SK-N-SH treated with all-trans-retinoic acid at 6 μM for 48 hours (cell line): ENCODE measurements around the gene KDM4B.

ENCODE experiments used
- ARNTL ChIP-seq: fragments of 450-650 bp; formaldehyde crosslinking; IDR thresholded peaks from 2 replicates; pipeline ENCODE4 v1.5.0; 2020; ENCODE audit warnings: low read depth, mild to moderate bottlenecking, moderate library complexity, borderline replicate concordance
- CREB5 ChIP-seq: fragments of 250-450 bp; sonication (Bioruptor Pico); IDR thresholded peaks from 2 replicates; pipeline ENCODE4 v1.5.1; 2020; ENCODE audit warnings: low read depth, mild to moderate bottlenecking, moderate library complexity
- ESRRG ChIP-seq: fragments of 250-450 bp; sonication (Bioruptor Pico); IDR thresholded peaks from 2 replicates; pipeline ENCODE4 v1.6.1; 2021; ENCODE audit warnings: mild to moderate bottlenecking
- ISL1 ChIP-seq: fragments of 250-450 bp; sonication (Bioruptor Pico); IDR thresholded peaks from 2 replicates; pipeline ENCODE4 v2.1.2; 2022; ENCODE audit warnings: mild to moderate bottlenecking, moderate library complexity
- ZFP3 ChIP-seq: fragments of 250-450 bp; sonication (Bioruptor Pico); IDR thresholded peaks from 2 replicates; pipeline ENCODE4 v1.5.0; 2020; ENCODE audit warnings: mild to moderate bottlenecking, moderate library complexity

- TF ChIP-seq ESRRG (no peak), ARNTL (CRISPR knock-in tag) (no peak), CREB5 (no peak), ZFP3 (no peak), ISL1 (no peak)
Observed at GRCh38 chr19:5003781-5004180, 34.9 kb downstream of the KDM4B start.
